HG03521 (cell line): ENCODE results near the gene TRIB2.

Source experiments
- ATAC-seq: cut with Tn5 transposase; IDR thresholded peaks from one replicate; pipeline ENCODE4 v1.9.1; 2021; ENCODE audit warnings: mild to moderate bottlenecking, moderate library complexity; ENCODE audit not compliant: unreplicated experiment

The TRIB2 gene

DNA sequence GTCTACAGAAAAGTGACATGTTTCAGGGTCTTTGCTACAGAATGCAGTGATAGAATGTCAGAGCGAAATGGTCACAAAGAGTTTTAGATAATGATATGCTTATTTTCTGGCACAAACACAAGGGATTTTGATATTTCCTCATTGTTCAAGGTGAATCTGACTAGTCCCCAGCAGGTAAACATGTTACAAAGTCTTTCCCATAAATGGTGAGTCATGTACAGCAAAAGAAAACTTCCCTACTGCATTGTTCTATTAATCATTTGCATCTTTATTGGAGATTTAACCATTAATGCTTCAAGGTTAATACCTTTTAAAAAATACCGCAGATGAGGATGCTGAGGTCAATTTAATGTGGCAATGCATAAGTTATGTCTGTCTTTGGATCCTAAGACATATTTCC lies 19.1 kb upstream of the TRIB2 start:
- ATAC-seq, result no peak

DNA sequence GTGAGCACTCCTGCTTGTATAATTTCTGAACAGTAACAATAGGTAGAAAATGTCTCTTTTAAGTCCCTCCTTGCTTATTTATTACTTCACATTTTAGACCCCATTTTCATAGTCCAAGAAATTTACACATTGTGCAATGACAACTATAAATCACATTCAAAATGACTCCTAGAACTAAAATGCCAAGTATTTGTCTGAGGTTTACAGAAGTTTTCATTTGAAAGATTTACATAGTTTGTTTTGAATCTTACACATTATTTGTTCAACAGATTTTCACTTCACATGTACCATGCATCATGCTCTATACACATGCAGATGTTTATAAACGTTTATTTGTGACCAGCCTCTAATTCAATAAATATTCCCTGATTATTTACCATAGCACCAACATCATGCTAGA lies 15.7 kb upstream of the TRIB2 start:
- no peak for ATAC-seq

DNA sequence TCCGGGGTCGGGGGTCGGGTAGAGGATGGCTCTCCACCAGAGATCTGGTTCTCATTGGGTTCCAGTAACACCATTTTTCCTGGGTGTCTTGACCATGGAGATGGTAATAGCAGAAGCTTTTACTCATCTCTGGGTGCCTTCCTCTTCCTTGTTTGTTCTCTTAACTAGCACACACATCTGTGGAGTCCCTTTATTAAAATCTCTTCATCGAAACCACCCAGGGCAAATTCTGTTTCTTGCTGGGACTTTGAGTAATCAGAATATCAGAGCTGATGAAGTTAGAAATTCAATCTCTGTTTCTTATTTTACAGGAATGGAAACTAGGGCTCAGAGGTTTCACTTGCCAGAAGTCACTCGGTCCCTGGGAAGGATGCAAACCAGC lies 15.0 kb upstream of the TRIB2 start:
- no peak for ATAC-seq

DNA sequence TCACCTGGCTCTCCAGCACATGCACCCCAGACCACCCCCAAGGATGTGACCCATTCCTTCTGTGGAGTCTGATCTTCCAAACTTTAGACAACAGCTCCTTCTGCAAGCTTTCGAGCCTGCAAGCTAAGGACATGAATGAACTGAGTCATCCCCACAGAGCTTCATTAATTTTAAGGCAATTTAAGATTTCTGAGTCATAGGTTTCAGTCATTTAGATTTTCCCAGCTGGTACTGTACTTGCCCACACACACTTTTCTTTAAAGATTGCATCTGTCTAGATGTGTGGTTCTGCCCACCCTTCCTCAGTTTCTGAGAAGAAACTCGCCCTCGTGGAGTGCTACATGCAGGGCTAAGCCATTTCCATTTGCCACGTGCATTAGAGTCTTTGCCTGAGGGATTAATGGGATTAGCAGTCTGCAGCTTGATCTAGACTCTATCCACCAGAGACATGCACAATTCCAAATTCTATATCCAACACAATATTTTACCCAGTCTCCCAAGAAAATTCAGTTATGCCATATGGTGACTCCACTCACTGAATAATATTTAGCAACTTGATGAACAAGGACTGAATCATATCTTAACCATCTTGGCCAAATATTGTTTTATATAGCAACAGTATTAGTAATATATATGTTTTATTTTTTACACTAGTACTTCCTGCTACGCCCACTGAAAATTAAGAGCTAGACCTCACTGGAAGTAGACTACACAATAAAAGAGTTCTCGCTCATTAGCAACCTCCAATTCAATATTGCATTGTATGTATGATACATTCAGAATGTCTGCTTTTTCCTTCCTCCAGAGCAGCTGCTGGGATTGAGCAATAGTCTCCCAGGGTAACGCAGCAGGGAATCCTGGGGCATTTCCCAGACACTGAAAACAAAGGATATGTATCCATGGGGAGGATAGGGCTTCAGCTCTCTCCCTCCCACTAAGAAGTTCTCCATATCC lies 14.3 kb upstream of the TRIB2 start:
- no peak for ATAC-seq

DNA sequence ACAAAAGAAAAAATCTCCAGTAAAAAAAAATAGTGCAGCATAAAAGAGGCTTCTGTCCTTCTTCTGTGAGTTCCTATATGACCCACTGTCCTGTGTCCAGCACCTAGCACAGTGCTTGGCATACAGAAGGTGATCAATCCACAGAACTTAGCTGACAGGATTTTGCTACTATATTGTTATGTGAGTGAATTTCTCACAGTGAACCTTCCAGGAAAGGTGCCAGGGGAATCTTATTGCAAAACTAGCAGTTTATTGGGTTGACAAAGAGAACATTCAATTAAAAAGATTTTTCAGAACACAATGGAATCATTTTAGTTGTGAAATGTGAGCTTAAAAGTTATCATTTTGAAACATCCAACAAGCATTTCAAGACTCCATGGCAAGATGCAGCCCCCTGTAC lies 12.4 kb upstream of the TRIB2 start:
- no peak for ATAC-seq

DNA sequence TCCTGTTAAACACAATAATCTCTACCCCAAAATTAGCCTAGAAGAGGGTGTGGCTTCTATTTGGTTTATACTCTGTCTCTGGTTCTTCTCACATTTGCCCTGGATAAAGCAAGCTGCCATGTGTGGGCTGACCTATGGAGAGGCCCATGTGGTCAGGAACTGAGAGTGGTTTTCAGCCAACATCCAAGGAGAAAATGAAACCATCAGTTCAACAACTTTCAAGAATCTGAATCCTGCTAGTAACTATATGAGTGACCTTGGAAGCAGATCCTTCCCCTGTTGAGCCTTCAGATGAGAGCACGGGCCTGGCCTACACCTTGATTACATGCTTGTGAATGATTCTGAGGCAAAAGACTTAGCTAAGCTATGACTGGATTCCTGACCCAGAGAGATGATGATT lies 11.5 kb upstream of the TRIB2 start:
- no peak for ATAC-seq

DNA sequence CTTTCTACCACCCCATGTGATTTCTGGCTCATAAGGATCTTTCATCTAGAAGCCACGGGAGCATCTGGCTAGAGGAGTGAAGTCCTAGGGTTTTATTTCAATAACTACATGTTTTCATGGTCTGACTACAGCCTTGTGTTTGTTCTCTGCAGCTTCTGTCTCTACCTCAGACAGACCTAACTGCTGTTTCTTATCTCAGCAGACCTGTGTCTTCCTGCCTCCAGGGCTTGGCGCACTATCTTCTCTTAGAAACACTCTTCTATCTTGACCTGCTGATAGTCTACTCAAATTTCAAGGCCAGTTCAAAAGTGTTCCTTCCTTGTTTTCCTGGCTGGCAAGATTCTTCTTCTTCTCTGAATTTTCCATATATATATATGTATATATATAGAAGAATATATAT lies 11.0 kb upstream of the TRIB2 start:
- no peak for ATAC-seq

DNA sequence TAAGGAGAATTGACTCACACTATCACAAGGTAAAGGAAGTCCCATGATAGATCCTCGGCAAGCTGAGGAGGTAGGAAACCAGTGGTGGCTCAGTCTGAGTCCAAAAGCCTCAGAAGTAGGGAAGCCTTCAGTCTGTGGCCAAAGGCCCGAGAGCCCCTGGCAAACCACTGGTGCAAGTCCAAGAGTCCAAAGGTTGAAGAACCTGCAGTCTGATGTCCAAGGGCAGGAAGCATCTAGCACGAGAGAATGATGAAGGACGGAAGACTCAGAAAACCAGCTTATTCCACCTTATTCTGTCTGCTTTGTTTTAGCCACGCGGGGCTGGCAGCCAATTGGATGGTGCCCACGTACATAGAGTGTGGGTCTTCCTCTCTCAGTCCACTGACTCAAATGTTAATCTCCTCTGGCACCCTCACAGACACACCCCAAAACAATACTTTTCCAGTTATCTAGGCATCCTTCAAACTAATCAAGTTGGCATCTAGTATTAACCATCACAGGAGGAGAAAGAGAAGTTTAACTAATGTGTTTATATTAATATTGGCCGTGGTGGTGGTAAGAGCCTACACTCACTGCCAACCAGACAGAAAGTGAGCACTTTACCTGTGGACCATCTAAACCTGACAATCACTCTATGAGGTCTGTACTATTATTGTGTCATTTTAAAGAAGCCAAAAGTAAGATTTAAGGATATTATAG lies 8.1 kb upstream of the TRIB2 start:
- ATAC-seq, result no peak

DNA sequence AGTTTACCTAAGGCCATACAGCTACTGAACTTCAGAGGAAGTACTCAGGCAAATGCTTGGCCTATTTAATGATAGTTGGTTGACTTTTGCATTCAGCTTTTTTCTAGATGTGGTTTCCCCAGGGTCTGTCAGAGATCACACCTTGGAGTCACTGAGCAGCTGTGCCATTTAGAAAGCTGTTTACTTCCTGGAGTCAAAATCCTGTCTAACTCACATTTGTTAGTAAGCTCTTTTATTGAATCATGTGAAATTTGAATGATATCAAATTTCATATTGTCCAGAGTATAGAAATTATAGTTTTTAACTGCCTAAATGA lies 7.6 kb upstream of the TRIB2 start:
- no peak for ATAC-seq

DNA sequence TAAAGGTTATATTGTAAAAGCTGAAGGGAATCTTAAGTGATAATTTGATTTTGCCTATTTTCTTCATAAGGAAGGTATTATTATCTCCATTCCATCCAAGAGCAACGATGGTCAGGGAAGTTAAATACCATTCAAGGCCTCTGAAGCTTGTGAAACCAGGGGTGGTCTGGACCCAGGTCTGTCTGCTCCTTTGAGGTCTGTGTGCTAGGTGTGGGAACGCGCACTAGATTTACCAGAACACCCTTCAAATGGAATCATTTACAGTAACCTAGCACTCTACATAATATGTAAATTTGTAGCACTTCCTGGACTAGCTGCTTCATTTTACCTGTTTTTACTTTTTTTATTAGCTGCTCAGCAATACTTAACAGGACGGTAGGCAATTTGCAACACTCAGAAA lies 6.4 kb upstream of the TRIB2 start:
- no peak for ATAC-seq

DNA sequence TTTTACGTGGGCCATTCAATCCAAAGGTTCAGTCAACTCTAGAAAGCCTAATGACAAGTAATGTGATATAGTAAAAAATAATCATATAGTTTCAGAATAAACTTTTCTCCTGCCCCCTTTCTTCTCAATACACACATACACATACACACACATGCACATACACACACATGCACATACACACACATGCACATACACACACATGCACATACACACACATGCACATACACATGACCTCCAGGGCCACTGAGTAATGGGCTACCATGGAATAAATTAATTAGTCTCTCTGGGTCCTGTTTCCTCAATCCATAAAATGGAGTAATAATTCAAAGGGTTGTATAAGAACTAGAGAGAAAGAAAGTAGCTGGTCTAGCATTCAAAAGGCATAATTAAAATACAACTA lies 5.4 kb upstream of the TRIB2 start:
- ATAC-seq, result no peak

DNA sequence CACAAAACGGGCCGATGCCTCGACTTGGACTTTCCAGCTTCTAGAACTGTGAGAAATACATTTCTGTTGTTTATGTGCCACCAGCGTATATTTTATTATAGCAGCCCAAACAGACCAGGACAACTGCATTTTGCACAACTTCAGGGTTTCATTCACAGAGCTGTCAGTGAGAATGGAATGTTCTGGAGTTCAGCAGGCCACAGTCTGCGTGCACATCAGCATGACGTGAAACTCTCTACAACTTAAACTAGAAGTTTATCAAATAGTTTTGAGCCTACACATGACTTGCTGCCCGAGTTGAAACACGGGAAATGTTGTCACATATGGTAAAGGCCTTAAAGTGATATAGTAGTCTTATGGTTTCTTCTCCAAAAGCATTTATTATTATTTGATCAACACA lies 3.9 kb upstream of the TRIB2 start:
- no peak for ATAC-seq

DNA sequence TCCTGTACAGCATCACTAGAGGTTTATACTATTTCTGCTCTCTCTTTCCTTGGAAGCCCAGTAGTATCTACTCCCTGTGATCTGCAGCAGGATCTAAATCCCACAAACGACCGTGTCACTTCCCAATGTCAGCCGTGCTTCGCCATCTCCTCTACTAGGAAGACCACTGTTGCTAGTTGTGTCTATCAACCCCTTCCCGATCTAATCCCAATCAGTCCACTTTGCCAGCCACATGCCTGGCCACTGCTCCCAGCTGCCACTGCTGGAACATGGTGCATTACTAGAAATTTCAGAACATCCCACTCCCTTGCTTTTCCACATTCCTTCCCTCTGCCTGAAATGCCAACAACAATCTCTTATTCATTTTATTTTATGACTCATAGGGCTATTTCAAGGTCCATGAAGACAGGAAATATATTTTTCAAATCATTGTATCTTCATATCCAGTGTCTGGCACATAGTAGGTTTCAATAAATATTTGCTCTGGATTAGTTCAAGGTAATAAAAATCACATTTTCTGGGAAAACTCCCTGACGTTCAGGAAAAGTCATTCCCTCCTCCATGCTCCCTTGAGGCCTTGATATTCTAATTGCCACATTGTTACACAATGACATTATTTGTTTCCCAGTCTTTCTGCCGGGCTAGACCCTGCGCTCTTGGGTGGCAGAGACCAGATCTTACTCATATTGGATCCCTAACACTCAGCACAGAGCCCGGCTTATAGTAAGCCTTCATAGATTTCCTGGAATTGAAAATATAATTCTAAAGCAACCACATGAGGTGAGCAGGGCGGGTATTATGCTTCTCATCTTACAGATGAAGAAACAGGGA lies 2.1 kb upstream of the TRIB2 start:
- no peak for ATAC-seq

DNA sequence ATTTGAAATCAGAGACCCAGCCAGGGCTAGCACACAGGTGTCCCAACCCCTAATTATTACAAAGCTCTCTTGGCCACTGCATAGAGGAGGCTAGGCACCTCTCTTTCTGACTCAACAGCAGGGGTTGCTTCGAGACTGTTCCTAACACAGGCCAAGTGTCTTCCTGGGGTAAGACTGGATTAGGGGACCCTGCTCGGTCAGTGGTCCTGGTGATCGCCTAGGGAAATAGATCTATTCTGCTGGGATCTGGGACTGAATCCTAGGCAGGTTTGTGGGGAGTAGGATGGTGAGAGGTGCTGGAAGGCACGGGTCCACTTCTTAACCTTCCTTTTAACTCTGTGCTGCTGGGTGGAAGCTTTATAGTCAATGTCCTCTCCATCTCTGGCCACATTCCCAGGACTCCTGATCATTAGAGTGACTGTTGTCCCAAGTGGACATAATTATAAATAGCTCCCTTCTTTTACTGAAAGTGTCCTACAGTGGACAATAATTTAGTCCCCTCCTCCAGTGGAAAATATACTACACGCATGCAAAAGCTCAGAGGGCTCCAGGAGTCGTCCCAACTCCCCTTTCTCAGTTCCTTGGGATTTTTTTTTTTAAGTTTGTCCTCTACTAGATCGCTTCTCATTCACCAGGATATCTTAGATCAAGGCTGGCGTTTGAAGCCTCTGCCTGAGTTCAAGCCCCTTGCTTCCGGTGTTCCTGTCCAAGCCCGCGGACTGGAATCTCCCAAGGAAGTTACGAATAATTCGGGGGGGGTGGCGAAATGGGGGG lies 1.3 kb upstream of the TRIB2 start:
- no peak for ATAC-seq

DNA sequence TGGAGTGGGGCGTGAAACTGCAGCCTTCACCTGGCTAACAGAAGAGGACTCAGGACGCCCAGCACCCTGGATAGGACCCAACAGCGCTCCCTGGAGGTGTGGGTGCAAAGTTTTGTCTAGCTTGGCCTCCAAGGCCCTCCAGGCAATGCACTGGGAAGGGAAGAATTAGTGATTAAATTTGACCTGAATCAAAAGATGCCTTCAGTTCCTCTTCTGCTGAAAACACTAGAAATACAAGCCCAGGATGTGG lies 779 bp upstream of the TRIB2 start:
- peak; percentile 29 for ATAC-seq

DNA sequence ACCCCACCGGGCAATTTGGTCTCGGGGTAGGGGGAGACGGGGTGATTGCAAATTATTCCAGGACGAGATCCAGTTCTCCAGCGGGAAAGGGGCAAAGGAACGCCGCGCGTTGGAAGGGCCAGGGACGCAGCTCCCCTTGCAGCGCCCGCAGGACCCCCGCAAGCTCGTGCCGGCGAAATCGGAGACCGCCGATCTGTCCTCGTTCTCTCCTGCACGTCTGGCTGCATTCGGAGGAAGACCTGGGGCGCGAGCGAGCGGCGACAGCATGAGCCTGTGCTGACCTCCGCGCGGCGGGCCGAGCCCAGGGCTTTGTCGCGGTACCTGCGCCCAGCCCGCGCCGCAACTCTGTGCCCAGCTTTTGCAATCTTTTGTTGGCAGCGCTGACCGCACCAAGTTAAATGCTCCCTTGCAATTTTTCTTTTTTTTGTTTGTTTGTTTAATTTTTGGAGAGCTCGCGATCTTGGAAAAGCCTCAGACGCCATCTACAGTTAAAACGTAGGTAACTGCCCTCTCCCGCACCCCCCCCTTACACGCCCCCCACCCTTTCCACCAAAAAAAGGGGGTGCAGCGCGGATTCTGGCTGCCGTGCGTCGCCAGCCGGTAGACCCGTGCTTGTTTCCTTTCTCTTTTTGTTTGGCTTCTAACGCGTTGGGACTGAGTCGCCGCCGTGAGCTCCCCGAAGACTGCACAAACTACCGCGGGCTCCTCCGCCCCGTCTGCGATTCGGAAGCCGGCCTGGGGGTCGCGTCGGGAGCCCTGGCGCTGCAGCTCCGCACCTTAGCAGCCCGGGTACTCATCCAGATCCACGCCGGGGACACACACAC lies 667 bp downstream of the TRIB2 start:
- ATAC-seq, result no peak

DNA sequence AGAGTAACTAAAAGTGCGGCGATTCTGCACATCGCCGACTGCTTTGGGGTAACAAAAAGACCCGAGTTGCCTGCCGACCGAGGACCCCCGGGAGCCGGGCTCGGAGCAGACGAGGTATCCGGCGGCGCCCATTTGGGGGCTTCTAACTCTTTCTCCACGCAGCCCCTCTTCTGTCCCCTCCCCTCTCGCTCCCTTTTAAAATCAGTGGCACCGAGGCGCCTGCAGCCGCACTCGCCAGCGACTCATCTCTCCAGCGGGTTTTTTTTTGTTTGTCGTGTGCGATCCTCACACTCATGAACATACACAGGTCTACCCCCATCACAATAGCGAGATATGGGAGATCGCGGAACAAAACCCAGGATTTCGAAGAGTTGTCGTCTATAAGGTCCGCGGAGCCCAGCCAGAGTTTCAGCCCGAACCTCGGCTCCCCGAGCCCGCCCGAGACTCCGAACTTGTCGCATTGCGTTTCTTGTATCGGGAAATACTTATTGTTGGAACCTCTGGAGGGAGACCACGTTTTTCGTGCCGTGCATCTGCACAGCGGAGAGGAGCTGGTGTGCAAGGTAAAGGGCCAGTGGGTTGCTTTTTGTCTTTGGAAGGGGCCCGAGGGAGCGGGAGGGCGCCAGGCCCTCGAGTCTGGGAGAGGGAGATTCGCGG lies 1.4 kb downstream of the TRIB2 start:
- no peak for ATAC-seq

DNA sequence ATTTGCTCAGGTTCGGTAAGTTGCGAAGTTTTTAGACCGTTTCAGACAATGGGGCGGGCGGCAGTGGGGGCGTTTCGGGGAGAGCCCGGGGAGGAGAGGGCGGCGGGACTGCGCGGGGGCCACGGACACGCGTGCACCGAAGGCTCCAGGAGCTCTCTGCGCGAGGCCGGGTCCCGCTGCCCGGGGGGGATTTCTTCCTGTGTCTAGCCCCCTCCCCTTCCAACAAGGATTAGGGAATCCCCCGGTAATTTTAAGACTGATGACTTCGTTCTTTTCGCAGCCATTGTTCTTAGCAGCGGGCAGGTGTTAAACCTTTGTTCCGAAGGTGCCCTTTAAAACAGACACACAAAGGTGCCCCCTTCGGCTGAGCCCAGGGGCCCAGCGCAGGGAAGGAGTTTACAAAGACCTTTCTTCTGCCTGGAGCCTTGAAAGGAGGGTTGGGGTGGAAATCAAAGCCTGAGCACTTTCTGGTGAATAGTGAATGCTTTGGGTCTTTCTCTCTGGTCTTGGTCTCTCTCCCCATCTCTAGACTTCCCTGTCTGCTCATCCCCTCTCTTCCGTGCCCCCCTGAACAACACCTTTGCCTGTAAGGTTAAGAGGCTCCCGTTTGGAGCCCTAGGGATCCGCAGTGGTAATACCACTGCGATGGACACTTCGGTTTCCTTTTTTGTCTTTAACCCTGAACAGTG lies 2.1 kb downstream of the TRIB2 start:
- ATAC-seq, result no peak
